CD4-positive, alpha-beta T cell treated with Interleukin-21 for 1 hour (primary cell): ENCODE measurements around the gene NR5A2.

Source experiments
- DNase-seq: peaks from one replicate; pipeline ENCODE4 v3.0.0-alpha.2; 2020

Gene NR5A2

GRCh38 chr1:200211157-200211556 lies 183.6 kb downstream of the NR5A2 start:
- DNase-seq: no peak

- DNase-seq: no peak
Observed at GRCh38 chr1:200213392-200213791, 185.9 kb downstream of the NR5A2 start.

- DNase-seq: no peak
Observed at GRCh38 chr1:200213921-200214320, 186.4 kb downstream of the NR5A2 start.

GRCh38 chr1:200215350-200215749 lies 187.8 kb downstream of the NR5A2 start:
- no peak for DNase-seq

- DNase-seq: peak; percentile 10
Observed at GRCh38 chr1:200217703-200218102, 190.2 kb downstream of the NR5A2 start.

- DNase-seq: no peak
Observed at GRCh38 chr1:200221614-200222282, 194.2 kb downstream of the NR5A2 start.

GRCh38 chr1:200223207-200223606 lies 195.7 kb downstream of the NR5A2 start:
- no peak for DNase-seq

GRCh38 chr1:200223613-200224012 lies 196.1 kb downstream of the NR5A2 start:
- DNase-seq: no peak

- no peak for DNase-seq
Observed at GRCh38 chr1:200224315-200224714, 196.8 kb downstream of the NR5A2 start.

- DNase-seq: peak; percentile 21
Observed at GRCh38 chr1:200226268-200226968, 198.9 kb downstream of the NR5A2 start.

GRCh38 chr1:200226969-200227303 lies 199.4 kb downstream of the NR5A2 start:
- DNase-seq: no peak
